GM23338 (cell line): ENCODE measurements around the gene SLC5A12. TPM values are rescaled to one million over a fixed set of nuclear protein-coding genes. Genes with fewer than 3 reads are reported as not detected.

Experiments
- ATAC-seq: fragments of 200-7000 bp; cut with Tn5 transposase; 3 replicates; pipeline ENCODE4 v1.9.1; 2020
- DNase-seq: peaks from one replicate; pipeline ENCODE4 v3.0.0-alpha.2; 2015; ENCODE audit warnings: low spot score
- H2AFZ ChIP-seq: fragments of 200-600 bp; sonication (generic); 2 replicates; pipeline ENCODE4 v1.8.0; 2016; ENCODE audit warnings: antibody characterized with exemption, mild to moderate bottlenecking, moderate library complexity
- H3F3A ChIP-seq: fragments of 200-600 bp; sonication (generic); replicated peaks from 2 replicates; pipeline ENCODE4 v1.8.0; 2017; ENCODE audit warnings: antibody characterized with exemption, mixed run types, low read depth
- H3K27ac ChIP-seq: fragments of 200-600 bp; sonication (generic); 2 replicates; pipeline ENCODE4 v1.6.1; 2016; ENCODE audit warnings: low read depth
- H3K27me3 ChIP-seq: fragments of 200-600 bp; sonication (generic); 2 replicates; pipeline ENCODE4 v1.8.0; 2016; ENCODE audit warnings: mild to moderate bottlenecking, mixed run types, moderate library complexity; ENCODE audit not compliant: insufficient read depth
- H3K36me3 ChIP-seq: fragments of 200-600 bp; sonication (generic); 2 replicates; pipeline ENCODE4 v1.8.0; 2016; ENCODE audit warnings: mild to moderate bottlenecking; ENCODE audit not compliant: insufficient read depth
- H3K4me1 ChIP-seq: fragments of 200-600 bp; sonication (generic); 2 replicates; pipeline ENCODE4 v1.8.0; 2016; ENCODE audit warnings: mild to moderate bottlenecking, moderate library complexity; ENCODE audit not compliant: insufficient read depth
- H3K4me2 ChIP-seq: fragments of 200-600 bp; sonication (generic); 2 replicates; pipeline ENCODE4 v1.7.1; 2017; ENCODE audit warnings: mixed run types
- H3K4me3 ChIP-seq: fragments of 200-600 bp; sonication (generic); 2 replicates; pipeline ENCODE4 v1.6.1; 2016; ENCODE audit warnings: mixed run types
- H3K79me2 ChIP-seq: fragments of 200-600 bp; sonication (generic); replicated peaks from 2 replicates; pipeline ENCODE4 v1.8.0; 2017; ENCODE audit warnings: mild to moderate bottlenecking; ENCODE audit not compliant: insufficient read depth
- H3K9me2 ChIP-seq: fragments of 200-600 bp; sonication (generic); 2 replicates; pipeline ENCODE4 v1.8.0; 2017; ENCODE audit not compliant: insufficient read depth
- H4K20me1 ChIP-seq: fragments of 200-600 bp; sonication (generic); replicated peaks from 2 replicates; pipeline ENCODE4 v1.8.0; 2017; ENCODE audit warnings: mild to moderate bottlenecking; ENCODE audit not compliant: insufficient read depth
- H3K27ac Mint-ChIP-seq: 2 replicates; pipeline ENCODE4 v1.8.0; 2020; ENCODE audit warnings: inconsistent platforms, mild to moderate bottlenecking, moderate library complexity, mixed read lengths
- H3K27me3 Mint-ChIP-seq: 3 replicates; pipeline ENCODE4 v1.8.0; 2022; ENCODE audit warnings: low read depth, mild to moderate bottlenecking, moderate library complexity, mixed read lengths, inconsistent platforms; ENCODE audit not compliant: insufficient read depth, poor library complexity
- H3K36me3 Mint-ChIP-seq: 3 replicates; pipeline ENCODE4 v1.8.0; 2021; ENCODE audit warnings: low read depth, mild to moderate bottlenecking, inconsistent platforms, moderate library complexity, mixed read lengths
- H3K4me1 Mint-ChIP-seq: 3 replicates; pipeline ENCODE4 v1.8.0; 2020; ENCODE audit warnings: mild to moderate bottlenecking, inconsistent platforms, mixed read lengths
- H3K4me3 Mint-ChIP-seq: 3 replicates; pipeline ENCODE4 v1.8.0; 2021; ENCODE audit warnings: moderate library complexity, mild to moderate bottlenecking, inconsistent platforms, mixed read lengths
- H3K9me3 Mint-ChIP-seq: 3 replicates; pipeline ENCODE4 v1.8.0; 2020; ENCODE audit warnings: moderate library complexity, mild to moderate bottlenecking, inconsistent platforms, mixed read lengths
- CREB1 ChIP-seq: fragments of 250-450 bp; sonication (Bioruptor Pico); IDR thresholded peaks from 2 replicates; pipeline ENCODE4 v1.5.0; 2020; ENCODE audit warnings: low read depth, mild to moderate bottlenecking, moderate library complexity
- EZH2 ChIP-seq: fragments of 200-600 bp; sonication (generic); IDR thresholded peaks from one replicate; pipeline ENCODE4 v1.8.0; 2017; ENCODE audit warnings: antibody characterized with exemption, mild to moderate bottlenecking, low read depth; ENCODE audit not compliant: unreplicated experiment
- EZH2phosphoT487 ChIP-seq: fragments of 200-600 bp; sonication (generic); IDR thresholded peaks from one replicate; pipeline ENCODE4 v1.8.1; 2018; ENCODE audit warnings: antibody characterized with exemption; ENCODE audit not compliant: unreplicated experiment
- JUNB ChIP-seq: IDR thresholded peaks from one replicate; pipeline ENCODE4 v1.6.1; 2016; ENCODE audit warnings: antibody characterized with exemption; ENCODE audit not compliant: unreplicated experiment
- NANOG ChIP-seq: IDR thresholded peaks from 2 replicates; pipeline ENCODE4 v1.6.1; 2016; ENCODE audit warnings: antibody characterized with exemption, borderline replicate concordance
- POLR2AphosphoS5 ChIP-seq: IDR thresholded peaks from 2 replicates; pipeline ENCODE4 v1.6.1; 2016; ENCODE audit warnings: antibody characterized with exemption, low read depth
- STAT1 ChIP-seq: IDR thresholded peaks from one replicate; pipeline ENCODE4 v1.6.1; 2016; ENCODE audit warnings: antibody characterized with exemption; ENCODE audit not compliant: unreplicated experiment
- ZNF114 ChIP-seq: fragments of 250-450 bp; sonication (Bioruptor Pico); IDR thresholded peaks from 2 replicates; pipeline ENCODE4 v1.5.0; 2020; ENCODE audit warnings: mild to moderate bottlenecking, moderate library complexity
- ZNF331 ChIP-seq: fragments of 250-450 bp; sonication (Bioruptor Pico); IDR thresholded peaks from 2 replicates; pipeline ENCODE4 v1.5.0; 2020; ENCODE audit warnings: low read depth, mild to moderate bottlenecking, moderate library complexity
- polyA plus RNA-seq: library from polyadenylated mRNA; unstranded; fragments of >200 nt; fragmentation: Nextera tagmentation; extraction: Ambion mirVana; gene quantifications from 2 replicates; pipeline ENCODE4 v1.2.1, GENCODE V29; 2016
- total RNA-seq: library from RNA; depleted of rRNA; stranded (reverse); fragments of >200 nt; shearing (Covaris generic); gene quantifications from 2 replicates; pipeline ENCODE4 v1.2.3, GENCODE V29; 2014
- TF ChIP-seq, protein P1 (sequence below): IDR thresholded peaks from 2 replicates; pipeline ENCODE4 v1.6.1; 2016; ENCODE audit warnings: antibody characterized with exemption
- TF ChIP-seq, protein P2 (sequence below): IDR thresholded peaks from one replicate; pipeline ENCODE4 v1.6.1; 2018; ENCODE audit warnings: antibody characterized with exemption; ENCODE audit not compliant: unreplicated experiment
- TF ChIP-seq, protein P3 (sequence below): fragments of 250-450 bp; sonication (Bioruptor Pico); IDR thresholded peaks from 2 replicates; pipeline ENCODE4 v1.5.0; 2020; ENCODE audit warnings: mild to moderate bottlenecking, moderate library complexity
- TF ChIP-seq, protein P4 (sequence below), 2 experiments: fragments of 200-600 bp in 1 of 2; sonication (generic) in 1 of 2; conservative IDR thresholded peaks; 2 replicates each; pipeline versions ENCODE4 v1.5.1 to v1.6.1; 2016 to 2017; ENCODE audit warnings: antibody characterized with exemption in 2 of 2, low read depth in 2 of 2, mild to moderate bottlenecking in 2 of 2, moderate library complexity in 1 of 2

The SLC5A12 gene
- total and polyA plus RNA-seq, 2 experiments from 2014 or later, result 0.60 to 1.4 TPM

DNA sequence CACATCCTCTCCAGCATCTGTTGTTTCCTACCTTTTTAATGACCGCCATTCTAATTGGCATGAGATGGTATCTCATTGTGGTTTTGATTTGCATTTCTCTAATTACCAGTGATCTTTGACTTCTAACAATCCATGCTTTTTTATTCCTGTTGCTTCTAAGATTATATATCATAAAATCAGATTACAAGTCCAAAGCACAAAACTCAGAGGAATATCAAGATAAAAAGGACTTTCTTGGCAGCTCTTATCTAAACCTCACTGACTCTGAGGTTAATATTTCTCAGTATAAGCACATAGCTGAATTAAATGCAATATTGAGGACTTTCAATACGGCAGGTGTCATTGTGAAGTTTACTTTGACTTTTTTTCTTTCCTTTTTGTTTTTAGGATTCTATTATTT, 11.4 kb downstream of the SLC5A12 start:
- H3K4me3 Mint-ChIP-seq, result no peak overlapping the region
- ATAC-seq, result no peak
- no peaks in the 10 kb centered on the region for H4K20me1 ChIP-seq
- no peak for TF ChIP-seq CREB1 (CRISPR knock-in tag)
- no peak for TF ChIP-seq ZNF331 (CRISPR knock-in tag)
- no peak for TF ChIP-seq ZNF114 (CRISPR knock-in tag)
- TF ChIP-seq, protein P1, sequence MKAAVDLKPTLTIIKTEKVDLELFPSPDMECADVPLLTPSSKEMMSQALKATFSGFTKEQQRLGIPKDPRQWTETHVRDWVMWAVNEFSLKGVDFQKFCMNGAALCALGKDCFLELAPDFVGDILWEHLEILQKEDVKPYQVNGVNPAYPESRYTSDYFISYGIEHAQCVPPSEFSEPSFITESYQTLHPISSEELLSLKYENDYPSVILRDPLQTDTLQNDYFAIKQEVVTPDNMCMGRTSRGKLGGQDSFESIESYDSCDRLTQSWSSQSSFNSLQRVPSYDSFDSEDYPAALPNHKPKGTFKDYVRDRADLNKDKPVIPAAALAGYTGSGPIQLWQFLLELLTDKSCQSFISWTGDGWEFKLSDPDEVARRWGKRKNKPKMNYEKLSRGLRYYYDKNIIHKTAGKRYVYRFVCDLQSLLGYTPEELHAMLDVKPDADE, result no peak
- no peak for TF ChIP-seq EZH2
- TF ChIP-seq, protein P2, sequence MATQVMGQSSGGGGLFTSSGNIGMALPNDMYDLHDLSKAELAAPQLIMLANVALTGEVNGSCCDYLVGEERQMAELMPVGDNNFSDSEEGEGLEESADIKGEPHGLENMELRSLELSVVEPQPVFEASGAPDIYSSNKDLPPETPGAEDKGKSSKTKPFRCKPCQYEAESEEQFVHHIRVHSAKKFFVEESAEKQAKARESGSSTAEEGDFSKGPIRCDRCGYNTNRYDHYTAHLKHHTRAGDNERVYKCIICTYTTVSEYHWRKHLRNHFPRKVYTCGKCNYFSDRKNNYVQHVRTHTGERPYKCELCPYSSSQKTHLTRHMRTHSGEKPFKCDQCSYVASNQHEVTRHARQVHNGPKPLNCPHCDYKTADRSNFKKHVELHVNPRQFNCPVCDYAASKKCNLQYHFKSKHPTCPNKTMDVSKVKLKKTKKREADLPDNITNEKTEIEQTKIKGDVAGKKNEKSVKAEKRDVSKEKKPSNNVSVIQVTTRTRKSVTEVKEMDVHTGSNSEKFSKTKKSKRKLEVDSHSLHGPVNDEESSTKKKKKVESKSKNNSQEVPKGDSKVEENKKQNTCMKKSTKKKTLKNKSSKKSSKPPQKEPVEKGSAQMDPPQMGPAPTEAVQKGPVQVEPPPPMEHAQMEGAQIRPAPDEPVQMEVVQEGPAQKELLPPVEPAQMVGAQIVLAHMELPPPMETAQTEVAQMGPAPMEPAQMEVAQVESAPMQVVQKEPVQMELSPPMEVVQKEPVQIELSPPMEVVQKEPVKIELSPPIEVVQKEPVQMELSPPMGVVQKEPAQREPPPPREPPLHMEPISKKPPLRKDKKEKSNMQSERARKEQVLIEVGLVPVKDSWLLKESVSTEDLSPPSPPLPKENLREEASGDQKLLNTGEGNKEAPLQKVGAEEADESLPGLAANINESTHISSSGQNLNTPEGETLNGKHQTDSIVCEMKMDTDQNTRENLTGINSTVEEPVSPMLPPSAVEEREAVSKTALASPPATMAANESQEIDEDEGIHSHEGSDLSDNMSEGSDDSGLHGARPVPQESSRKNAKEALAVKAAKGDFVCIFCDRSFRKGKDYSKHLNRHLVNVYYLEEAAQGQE, result no peak
- no peak for TF ChIP-seq NANOG
- TF ChIP-seq EZH2phosphoT487, result no peak
- TF ChIP-seq POLR2AphosphoS5, result no peak
- TF ChIP-seq STAT1, result no peak
- TF ChIP-seq, protein P3, sequence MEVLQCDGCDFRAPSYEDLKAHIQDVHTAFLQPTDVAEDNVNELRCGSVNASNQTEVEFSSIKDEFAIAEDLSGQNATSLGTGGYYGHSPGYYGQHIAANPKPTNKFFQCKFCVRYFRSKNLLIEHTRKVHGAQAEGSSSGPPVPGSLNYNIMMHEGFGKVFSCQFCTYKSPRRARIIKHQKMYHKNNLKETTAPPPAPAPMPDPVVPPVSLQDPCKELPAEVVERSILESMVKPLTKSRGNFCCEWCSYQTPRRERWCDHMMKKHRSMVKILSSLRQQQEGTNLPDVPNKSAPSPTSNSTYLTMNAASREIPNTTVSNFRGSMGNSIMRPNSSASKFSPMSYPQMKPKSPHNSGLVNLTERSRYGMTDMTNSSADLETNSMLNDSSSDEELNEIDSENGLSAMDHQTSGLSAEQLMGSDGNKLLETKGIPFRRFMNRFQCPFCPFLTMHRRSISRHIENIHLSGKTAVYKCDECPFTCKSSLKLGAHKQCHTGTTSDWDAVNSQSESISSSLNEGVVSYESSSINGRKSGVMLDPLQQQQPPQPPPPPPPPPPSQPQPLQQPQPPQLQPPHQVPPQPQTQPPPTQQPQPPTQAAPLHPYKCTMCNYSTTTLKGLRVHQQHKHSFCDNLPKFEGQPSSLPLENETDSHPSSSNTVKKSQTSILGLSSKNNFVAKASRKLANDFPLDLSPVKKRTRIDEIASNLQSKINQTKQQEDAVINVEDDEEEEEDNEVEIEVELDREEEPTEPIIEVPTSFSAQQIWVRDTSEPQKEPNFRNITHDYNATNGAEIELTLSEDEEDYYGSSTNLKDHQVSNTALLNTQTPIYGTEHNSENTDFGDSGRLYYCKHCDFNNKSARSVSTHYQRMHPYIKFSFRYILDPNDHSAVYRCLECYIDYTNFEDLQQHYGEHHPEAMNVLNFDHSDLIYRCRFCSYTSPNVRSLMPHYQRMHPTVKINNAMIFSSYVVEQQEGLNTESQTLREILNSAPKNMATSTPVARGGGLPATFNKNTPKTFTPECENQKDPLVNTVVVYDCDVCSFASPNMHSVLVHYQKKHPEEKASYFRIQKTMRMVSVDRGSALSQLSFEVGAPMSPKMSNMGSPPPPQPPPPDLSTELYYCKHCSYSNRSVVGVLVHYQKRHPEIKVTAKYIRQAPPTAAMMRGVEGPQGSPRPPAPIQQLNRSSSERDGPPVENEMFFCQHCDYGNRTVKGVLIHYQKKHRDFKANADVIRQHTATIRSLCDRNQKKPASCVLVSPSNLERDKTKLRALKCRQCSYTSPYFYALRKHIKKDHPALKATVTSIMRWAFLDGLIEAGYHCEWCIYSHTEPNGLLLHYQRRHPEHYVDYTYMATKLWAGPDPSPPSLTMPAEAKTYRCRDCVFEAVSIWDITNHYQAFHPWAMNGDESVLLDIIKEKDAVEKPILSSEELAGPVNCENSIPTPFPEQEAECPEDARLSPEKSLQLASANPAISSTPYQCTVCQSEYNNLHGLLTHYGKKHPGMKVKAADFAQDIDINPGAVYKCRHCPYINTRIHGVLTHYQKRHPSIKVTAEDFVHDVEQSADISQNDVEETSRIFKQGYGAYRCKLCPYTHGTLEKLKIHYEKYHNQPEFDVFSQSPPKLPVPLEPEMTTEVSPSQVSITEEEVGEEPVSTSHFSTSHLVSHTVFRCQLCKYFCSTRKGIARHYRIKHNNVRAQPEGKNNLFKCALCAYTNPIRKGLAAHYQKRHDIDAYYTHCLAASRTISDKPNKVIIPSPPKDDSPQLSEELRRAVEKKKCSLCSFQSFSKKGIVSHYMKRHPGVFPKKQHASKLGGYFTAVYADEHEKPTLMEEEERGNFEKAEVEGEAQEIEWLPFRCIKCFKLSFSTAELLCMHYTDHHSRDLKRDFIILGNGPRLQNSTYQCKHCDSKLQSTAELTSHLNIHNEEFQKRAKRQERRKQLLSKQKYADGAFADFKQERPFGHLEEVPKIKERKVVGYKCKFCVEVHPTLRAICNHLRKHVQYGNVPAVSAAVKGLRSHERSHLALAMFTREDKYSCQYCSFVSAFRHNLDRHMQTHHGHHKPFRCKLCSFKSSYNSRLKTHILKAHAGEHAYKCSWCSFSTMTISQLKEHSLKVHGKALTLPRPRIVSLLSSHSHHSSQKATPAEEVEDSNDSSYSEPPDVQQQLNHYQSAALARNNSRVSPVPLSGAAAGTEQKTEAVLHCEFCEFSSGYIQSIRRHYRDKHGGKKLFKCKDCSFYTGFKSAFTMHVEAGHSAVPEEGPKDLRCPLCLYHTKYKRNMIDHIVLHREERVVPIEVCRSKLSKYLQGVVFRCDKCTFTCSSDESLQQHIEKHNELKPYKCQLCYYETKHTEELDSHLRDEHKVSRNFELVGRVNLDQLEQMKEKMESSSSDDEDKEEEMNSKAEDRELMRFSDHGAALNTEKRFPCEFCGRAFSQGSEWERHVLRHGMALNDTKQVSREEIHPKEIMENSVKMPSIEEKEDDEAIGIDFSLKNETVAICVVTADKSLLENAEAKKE, result no peak
- no peak for TF ChIP-seq JUNB
- TF ChIP-seq, protein P4, sequence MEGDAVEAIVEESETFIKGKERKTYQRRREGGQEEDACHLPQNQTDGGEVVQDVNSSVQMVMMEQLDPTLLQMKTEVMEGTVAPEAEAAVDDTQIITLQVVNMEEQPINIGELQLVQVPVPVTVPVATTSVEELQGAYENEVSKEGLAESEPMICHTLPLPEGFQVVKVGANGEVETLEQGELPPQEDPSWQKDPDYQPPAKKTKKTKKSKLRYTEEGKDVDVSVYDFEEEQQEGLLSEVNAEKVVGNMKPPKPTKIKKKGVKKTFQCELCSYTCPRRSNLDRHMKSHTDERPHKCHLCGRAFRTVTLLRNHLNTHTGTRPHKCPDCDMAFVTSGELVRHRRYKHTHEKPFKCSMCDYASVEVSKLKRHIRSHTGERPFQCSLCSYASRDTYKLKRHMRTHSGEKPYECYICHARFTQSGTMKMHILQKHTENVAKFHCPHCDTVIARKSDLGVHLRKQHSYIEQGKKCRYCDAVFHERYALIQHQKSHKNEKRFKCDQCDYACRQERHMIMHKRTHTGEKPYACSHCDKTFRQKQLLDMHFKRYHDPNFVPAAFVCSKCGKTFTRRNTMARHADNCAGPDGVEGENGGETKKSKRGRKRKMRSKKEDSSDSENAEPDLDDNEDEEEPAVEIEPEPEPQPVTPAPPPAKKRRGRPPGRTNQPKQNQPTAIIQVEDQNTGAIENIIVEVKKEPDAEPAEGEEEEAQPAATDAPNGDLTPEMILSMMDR (conservative IDR thresholded peaks at IDR 0.05; ENCODE audit: low read depth in 2 of 2), result no peak
- H3F3A ChIP-seq, result no peaks in the 10 kb centered on the region
- H3K36me3 Mint-ChIP-seq, result no peaks in the 10 kb centered on the region
- no peak overlapping the region for H2AFZ ChIP-seq
- no peak for DNase-seq
- no peaks in the 10 kb centered on the region for H3K4me1 Mint-ChIP-seq
- no peaks in the 10 kb centered on the region for H3K4me1 ChIP-seq
- no peak overlapping the region for H3K4me2 ChIP-seq
- no peaks in the 10 kb centered on the region for H3K9me3 Mint-ChIP-seq
- H3K27ac ChIP-seq, result no peak overlapping the region
- no peak overlapping the region for H3K27ac Mint-ChIP-seq
- no peak overlapping the region for H3K4me3 ChIP-seq
- no peaks in the 10 kb centered on the region for H3K79me2 ChIP-seq
- H3K9me2 ChIP-seq, result no peaks in the 10 kb centered on the region
- H3K27me3 Mint-ChIP-seq, result no peaks in the 10 kb centered on the region
- no peaks in the 10 kb centered on the region for H3K36me3 ChIP-seq
- no peaks in the 10 kb centered on the region for H3K27me3 ChIP-seq
